M059J (cell line): ENCODE results near the gene SLC25A24. TPM values are rescaled to one million over a fixed set of nuclear protein-coding genes. Genes with fewer than 3 reads are reported as not detected.
"Not testable (repeated sequence)": the region's sequence is repeated elsewhere in the genome, so short reads cannot be mapped to it uniquely, and the experiment has no call there.

Source experiments
- DNase-seq: peaks from one replicate; pipeline ENCODE4 v3.0.0-alpha.2; 2012; ENCODE audit warnings: low read depth
- total RNA-seq: library from RNA; depleted of rRNA; stranded (reverse); fragments of >200 nt; shearing (Covaris generic); gene quantifications from 2 replicates; pipeline ENCODE4 v1.2.3, GENCODE V29; 2014; rRNA removed

Gene SLC25A24
- total RNA-seq: 51.8 and 65.6 TPM in 2 replicates

GRCh38 chr1:108199781-108200686 is at the start of gene SLC25A24:
Gene SLC25A24 (minus strand): TSS chr1:108200343. CDS start chr1:108200138, 205 bp downstream.
- peak; percentile 86 for DNase-seq

GRCh38 chr1:108243976-108244375 is 43.8 kb upstream of the SLC25A24 start, which contains the start of gene NBPF4:
Gene NBPF4 (minus strand): TSS chr1:108244076. CDS start chr1:108243761, 315 bp downstream.
- DNase-seq: not testable (repeated sequence)

- DNase-seq: not testable (repeated sequence)
Observed at GRCh38 chr1:108239426-108239825, 39.3 kb upstream of the SLC25A24 start.

GRCh38 chr1:108235308-108235707 is 35.2 kb upstream of the SLC25A24 start:
- not testable (repeated sequence) for DNase-seq

- DNase-seq: not testable (repeated sequence)
Observed at GRCh38 chr1:108232183-108232582, 32.0 kb upstream of the SLC25A24 start.

GRCh38 chr1:108229976-108230375 is 29.8 kb upstream of the SLC25A24 start:
- not testable (repeated sequence) for DNase-seq

GRCh38 chr1:108227772-108228171 is 27.6 kb upstream of the SLC25A24 start:
- DNase-seq: not testable (repeated sequence)

- DNase-seq: not testable (repeated sequence)
Observed at GRCh38 chr1:108226855-108227254, 26.7 kb upstream of the SLC25A24 start.

GRCh38 chr1:108223226-108223625 is 23.1 kb upstream of the SLC25A24 start:
- not testable (repeated sequence) for DNase-seq

- DNase-seq: not testable (repeated sequence)
Observed at GRCh38 chr1:108217515-108218174, 17.5 kb upstream of the SLC25A24 start.

- DNase-seq: peak; percentile 38
Observed at GRCh38 chr1:108217007-108217406, 16.9 kb upstream of the SLC25A24 start.

GRCh38 chr1:108216028-108216890 is 16.1 kb upstream of the SLC25A24 start:
- DNase-seq: not testable (repeated sequence)

GRCh38 chr1:108214641-108215465 is 14.7 kb upstream of the SLC25A24 start:
- peak; percentile 18 for DNase-seq

GRCh38 chr1:108211014-108211413 is 10.9 kb upstream of the SLC25A24 start:
- no peak for DNase-seq

GRCh38 chr1:108209456-108210108 is 9.4 kb upstream of the SLC25A24 start:
- peak; percentile 36 for DNase-seq

GRCh38 chr1:108208724-108209446 is 8.7 kb upstream of the SLC25A24 start:
- no peak for DNase-seq

GRCh38 chr1:108203582-108203981 is 3.4 kb upstream of the SLC25A24 start:
- DNase-seq: not testable (repeated sequence)

- DNase-seq: no peak
Observed at GRCh38 chr1:108201687-108202086, 1.5 kb upstream of the SLC25A24 start.

GRCh38 chr1:108200687-108201051 is 526 bp upstream of the SLC25A24 start:
- peak; percentile 85 for DNase-seq
